NCI-H2029 (cell line): ENCODE data around the gene NAMPT.
"Not testable (repeated sequence)": the region's sequence is repeated elsewhere in the genome, so short reads cannot be mapped to it uniquely, and the experiment has no call there.

ENCODE experiments used
- DNase-seq: peaks from one replicate; lab custom pipeline; 2025; lab: John Stamatoyannopoulos, UW

NAMPT gene

DNA sequence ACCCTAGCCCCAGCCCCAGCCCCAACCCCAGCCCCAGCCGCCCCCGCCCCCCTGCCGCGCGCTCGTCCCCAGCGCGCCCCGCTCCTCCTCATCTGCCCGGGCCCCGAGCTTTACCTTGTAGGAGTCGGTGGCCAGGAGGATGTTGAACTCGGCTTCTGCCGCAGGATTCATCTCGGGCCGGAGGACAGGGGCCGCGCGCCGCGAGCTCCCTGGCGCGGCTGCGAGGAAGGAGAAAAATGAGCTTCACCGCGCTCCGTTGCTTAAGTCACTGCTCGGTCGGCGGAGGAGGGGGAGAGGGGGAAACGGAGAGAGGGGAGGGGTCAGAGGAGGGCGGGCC is at the start of gene NAMPT:
Gene NAMPT (minus strand): TSS at position 270 of the 337 bp plus-strand sequence. CDS start 99 bp downstream, at position 171.
- no peak for DNase-seq

GRCh38 chr7:106332201-106332600 is 47.4 kb upstream of the NAMPT start:
- DNase-seq: no peak

DNA sequence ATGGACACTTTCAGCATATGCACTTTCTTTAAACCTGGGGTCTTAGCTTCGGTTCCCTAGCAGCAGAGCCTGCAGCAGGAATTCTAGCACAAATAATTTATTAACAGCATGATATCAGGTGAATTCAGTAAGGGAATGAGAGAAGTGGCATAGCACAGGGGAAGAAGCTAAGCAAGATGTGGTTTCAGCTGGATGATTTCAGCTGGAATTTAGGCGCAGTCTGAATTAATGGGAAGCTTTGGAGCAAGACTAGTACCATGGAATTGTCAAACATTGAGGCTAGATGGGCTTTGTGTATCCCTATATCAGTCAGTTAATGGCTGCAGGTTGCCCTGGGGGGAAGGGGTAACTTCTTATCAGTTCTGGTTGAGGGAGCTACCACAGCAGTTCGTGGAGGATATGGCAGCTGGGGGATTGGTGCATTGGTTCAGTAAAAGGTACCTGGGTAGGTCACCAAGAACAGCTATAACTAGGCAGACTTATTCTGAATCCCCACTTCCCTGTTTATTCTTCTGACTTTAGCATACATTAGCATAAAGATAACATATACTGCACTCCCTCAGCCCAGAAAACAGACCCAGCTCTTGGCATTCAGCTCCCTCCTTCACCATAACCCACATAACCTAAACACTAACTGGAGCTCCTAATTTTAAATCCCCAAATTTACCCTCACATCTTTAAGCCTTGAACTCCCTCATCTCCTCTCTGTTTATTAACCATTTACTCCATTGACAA is 46.8 kb upstream of the NAMPT start:
- DNase-seq: no peak

DNA sequence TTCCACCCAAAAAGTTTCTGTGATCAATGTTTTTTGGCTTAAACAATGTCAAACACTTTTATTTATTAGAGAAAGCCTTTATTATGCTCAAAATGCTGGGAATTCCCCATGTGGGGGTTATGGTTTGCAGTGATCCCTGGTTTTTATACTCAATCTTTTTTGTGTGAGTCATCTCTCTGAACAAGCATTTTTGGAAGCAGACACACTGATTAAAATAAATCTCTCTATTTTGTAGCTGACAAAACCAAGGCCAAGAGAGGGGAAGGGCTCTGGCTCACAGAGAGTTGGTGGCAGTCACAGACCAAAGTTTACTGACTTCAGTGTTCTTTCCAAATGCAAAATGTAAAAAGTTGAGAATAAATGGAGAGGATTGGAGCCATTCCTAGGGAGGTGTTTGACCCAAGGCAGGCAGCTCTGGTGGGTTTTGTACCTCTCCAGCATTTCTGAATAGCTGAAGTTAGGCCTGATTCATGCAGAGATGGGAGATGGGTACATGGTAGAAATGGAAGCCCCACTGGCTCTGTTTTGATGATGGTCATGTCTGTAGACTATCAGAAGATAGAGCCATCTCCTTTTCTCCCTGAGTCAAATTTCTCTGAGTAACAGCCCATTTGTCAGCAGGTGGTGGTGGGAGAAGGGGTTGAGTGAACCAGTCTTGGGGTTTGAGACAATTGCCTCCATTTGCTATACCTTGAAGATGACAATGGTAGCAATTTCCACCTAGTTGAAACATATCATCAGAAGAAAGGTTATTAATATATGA is 45.4 kb upstream of the NAMPT start:
- DNase-seq: no peak

DNA sequence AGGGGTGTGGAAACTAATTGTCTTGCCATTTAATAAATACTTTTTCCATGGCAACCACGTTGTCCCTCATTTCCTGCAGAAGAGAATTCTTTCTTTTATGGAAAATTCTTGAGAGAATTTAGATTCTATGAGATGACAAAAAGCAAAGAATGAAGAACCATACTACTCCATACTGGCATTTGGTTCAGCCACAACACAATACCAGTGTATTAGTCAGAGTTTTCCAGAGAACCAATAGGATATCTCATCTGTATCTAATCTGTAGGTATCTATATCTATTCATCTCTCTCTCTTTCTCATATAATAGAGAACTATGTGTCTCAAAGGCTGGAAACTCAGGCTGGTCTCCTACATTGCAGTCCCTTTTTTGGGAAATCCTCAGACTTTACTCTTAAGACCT is 44.6 kb upstream of the NAMPT start:
- no peak for DNase-seq

GRCh38 chr7:106327538-106328481 is 43.0 kb upstream of the NAMPT start:
- DNase-seq: no peak

DNA sequence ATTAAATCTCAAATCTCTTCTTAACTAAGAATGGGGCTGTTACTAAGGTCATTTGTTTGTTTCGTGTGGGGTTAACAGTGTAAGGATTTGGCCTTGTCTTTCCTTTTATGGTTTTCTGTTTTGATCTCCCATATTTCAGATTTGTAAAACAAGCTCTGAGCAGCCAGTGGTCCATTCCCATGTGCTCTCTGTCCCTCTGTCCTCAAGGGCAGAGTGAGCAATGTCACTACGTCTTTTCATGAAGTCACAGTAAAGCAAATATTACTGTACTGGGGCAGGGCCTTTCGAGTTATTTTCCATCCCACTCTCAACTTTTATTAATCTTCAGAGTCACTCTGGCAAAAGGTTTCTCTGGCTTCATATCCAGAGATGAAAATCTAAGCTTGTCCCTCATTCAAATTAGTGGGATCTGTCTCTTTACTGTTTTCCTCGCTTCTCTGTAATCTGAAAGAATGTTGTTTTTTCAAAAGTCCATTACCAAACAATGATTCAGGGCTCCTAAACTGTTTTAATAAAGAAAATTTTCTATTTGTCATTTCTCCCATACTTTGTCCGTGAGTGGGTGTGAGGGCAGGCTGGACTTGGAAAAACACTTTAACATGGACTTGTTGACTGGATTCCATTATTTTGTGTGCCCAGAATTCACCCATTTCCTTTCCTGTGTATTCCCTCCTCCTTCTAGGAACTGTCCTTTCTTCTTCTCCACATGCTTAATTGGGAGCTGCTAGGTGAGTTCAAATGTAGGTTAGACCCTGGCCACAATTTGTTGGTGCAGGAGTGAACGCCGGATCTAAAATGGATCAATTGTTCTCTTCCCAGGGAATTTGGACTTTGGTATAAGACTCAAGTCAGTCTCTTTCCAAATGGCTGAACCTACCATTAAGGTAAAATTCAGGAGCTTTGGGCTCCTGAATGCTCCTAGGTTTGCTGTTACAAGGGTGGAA is 42.1 kb upstream of the NAMPT start:
- no peak for DNase-seq

GRCh38 chr7:106324509-106324908 is 39.7 kb upstream of the NAMPT start:
- not testable (repeated sequence) for DNase-seq

DNA sequence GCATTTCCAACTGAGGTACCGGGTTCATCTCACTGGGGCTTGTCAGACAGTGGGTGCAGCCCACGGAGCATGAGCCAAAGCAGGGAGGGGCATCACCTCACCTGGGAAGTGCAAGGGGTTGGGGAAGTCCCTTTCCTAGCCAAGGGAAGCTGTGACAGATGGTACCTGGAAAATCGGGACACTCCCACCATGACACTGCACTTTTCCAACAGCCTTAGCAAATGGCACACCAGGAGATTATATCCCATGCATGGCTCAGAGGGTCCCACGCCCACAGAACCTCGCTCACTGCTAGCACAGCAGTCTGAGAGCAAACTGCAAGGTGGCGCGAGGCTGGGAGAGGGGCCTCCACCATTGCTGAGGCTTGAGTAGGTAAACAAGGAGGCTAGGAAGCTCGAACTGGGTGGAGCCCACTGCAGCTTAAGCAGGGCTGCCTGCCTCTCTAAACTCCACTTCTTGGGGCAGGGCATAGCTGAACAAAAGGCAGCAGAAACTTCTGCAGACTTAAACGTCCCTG is 35.5 kb upstream of the NAMPT start:
- not testable (repeated sequence) for DNase-seq

DNA sequence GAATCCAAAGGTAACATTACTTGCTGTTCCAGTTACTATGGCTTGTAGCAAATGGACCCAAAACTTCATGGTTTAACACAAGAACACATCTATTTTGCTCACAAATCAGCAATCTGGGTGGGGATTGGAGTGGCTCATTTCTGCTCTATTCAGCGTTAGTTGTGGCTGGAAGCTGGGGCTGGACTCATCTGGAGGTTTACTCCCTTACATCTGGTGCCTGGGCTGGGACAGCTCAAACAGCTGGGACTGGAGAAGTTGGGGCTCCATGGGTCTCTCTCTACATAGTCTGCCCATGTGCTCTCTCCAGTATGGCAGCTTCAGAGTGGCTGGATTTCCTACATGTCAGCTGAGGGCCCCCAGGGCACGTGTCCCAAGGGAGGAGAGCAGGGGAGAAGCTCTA is 33.7 kb upstream of the NAMPT start:
- no peak for DNase-seq

GRCh38 chr7:106317971-106318370 is 33.2 kb upstream of the NAMPT start:
- DNase-seq: no peak

DNA sequence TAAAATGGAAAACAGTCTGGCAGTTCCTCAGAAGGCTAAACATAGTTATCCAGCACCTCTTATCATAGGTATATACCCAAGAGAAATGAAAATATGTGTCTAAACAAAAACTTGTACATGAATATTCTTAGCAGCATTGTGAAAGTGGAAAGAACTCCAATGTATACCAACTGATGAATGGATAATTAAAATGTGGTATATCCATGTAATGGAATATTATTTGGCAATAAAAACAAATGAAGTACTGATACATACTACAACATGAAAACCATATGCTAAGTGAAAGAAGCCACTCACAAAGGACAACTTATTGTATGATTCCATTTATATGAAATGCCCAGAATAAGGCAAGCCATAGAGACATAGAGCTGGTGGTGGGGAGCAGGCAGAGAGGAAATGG is 32.2 kb upstream of the NAMPT start:
- DNase-seq: no peak

DNA sequence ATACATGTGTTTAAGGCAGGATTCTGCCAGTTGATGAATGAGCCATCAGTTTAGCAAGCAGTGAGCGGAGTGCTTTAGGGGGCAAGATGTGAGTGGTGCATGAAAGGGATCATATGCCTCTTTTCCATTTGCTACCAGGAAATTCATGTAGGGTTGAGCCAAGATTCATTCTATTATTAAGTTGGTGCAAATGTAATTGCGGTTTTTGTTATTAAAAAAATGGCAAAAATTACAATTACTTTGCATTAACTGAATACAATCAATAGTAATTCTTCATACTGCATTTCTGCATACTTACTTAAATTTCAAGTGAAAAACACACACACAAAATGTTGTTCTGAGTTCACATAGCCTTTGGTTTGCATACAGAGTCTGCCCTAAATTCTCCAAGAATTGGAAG is 30.1 kb upstream of the NAMPT start:
- DNase-seq: no peak

DNA sequence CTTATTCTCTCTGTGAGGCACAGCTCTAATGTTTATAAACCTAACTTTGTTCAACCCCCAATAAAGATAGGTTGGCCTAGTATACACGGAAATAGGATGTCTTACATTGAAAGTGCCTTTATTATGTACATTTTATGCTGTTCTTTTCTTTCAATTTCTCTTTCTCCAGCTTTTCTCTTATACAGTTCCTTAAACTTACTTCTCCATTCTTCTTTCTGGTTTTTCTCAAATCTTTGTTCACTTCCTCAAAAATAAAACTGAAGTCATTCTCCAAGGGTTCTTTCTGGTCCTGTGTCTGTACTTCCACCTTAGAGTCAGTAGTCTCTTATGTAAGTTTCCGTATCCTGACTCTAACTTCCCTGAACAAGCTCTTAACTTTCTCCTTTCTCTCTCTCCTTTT is 29.2 kb upstream of the NAMPT start:
- DNase-seq: no peak

GRCh38 chr7:106313456-106313901 is 28.7 kb upstream of the NAMPT start:
- DNase-seq: no peak

DNA sequence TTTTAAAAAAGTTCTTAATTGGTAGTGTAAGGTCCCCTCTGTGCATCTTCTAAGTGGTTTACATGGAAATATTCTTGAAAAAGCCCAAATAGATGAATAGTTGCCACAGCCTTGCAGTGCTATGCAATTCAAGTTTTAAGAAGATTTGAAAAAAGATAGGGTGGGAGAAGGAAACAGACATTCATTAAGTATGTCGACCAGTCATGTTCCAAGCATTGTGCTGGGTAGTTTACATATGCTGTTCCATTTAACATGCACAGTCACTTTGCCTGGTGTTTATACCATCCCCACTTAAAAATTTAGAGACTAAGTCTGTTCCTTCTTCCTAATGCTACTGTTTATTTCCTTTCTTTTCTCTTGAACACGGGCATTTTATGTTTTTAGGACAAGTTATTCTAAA is 28.1 kb upstream of the NAMPT start:
- no peak for DNase-seq

DNA sequence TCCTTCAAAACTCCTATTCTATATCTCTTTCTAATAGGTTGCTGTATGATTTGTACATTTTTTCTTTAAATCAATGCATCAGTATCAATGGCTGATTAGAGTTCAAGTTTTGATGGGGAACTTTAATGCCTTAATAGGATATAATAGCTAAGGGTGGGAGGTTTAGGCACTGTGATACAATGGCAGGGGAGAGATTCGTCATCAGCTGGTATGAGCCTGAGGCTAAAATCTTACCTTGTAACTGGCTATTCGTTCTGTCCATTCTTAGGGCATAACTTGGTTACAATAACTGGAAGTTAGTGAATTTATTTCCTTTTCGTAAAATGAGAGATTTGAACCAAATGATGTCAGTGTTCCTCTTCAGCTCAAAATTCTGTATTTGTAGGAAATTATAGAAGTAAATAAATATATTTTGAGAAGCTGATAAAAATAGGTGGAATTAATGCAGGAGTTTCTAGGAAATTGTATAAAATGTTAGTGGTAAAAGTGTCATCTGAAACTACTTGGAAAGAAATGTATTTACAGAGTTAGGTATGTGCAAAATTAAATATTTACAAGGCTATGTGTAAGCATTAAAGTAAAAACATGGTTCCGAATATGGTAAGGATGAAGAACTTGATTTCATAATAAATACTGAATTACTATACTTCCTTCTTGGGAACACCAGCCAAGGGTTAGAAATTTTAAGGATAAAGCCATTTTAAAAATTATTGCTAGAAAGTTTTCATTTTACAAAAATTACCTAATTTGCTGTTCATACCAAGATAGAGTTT is 27.5 kb upstream of the NAMPT start:
- no peak for DNase-seq

- no peak for DNase-seq
These were observed 24.6 kb upstream of the NAMPT start for GRCh38 chr7:106309362-106309761.

DNA sequence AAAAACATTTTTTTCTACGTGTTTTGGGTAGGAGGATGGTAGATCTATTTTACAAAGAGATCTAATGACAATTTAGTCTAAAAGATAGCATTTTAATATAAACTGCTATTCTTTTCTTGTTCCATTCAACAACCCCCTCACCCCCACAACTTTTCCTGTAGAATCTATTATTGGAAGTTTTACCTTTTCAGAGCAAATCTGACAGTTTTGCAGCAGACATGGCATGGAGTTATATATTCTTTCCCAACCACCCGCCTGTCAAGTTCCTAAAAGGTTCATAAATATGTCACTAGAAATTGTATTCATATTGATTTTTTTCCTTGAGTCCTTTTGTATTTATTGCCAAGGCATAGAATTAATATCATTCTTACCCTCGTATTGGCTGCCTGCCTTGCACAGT is 21.5 kb upstream of the NAMPT start:
- DNase-seq: no peak

- DNase-seq: no peak
These were observed 20.9 kb upstream of the NAMPT start for GRCh38 chr7:106305732-106306131.
